Activated CD4-positive, alpha-beta T cell treated with anti-CD3 and anti-CD28 coated beads for 48 hours (primary cell): Measurements from ENCODE around the gene XAGE3.

Source experiments
- DNase-seq: peaks from one replicate; pipeline ENCODE4 v3.0.0-alpha.2; 2020

Gene XAGE3

DNA sequence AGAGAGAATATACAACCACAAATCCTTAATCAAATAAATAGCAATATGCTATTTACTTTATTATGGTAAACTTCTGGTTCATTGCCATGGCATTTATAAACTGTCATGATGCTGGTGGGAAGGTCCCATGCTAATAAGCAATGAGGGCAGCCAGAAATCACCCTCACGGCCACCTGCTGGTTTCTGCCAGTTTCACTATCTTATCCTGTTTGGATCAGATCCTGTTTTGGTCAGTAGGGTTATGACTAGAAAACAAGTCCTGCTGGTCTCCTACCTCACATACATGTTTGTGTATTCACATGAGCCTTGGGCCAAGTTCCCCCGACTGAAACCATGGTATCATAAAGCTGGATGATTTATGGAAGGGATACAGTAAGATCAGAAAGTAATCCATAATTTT is 28.7 kb downstream of the XAGE3 start:
- DNase-seq, result no peak

DNA sequence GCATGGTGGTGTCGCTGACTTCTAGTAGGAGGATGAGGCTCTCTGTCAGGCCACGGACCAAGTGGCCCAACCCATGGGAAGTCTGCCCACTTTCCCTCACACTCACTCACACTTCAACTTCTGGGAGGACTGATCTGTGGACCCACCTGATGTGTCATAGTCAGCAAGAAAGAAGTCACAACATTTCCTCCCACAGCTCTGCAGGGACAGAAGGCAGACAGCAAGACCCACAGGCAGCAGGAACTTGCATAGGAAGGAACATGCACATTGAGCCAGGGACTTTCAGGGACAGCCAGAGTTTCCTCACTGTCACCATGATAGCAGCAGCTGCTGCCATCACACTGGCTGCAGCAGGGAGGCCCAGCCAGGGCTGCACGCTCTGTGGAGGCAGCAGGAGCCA is 37.3 kb downstream of the XAGE3 start:
- no peak for DNase-seq

DNA sequence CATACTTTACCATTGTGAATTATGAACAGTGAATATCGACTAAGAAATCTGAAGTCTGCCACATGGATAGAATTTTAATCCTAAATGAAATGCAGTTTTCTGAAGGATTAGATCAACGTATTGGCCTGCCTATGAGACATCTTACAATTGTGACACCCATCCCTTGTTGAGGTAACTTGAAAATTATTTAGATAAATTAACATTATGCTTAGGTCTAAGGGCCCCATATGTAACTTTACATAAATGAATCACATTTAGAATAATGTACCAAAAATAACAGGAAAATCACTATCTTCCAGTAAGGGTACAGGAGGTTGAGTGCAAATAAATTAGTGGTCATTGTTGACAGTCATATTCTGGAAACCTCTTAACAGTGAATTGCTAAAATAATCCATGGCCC is 43.3 kb downstream of the XAGE3 start:
- DNase-seq, result no peak

DNA sequence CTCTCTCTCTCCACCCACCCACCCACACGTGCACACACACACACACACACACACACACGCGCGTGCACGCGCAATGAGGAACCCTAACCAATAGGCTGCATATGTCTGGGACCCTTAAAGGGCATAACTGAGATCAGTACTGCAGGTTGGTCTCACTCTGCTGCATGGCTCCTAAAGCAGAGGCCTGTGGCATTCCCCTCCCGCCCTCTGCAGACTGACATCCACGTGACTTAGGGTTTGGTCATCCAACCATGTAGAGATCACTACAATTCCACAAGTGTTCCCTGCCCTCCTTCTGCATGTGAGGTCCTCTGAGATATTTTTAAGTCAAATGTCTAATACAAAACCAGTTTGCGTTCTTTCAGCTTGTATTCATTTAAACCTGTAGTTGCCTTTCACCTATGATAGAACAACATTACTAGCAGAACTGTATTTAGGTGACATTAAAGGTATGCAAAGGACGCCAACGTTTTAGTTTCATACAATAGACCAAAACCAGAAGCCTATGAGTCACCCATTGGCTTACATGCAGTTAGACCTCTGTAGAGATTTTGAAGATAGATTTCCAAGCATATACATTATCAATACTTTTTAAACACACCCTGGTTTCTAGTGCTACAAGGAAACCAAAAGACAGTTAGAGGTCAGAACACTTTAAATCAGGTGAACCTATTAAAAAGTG is 46.7 kb downstream of the XAGE3 start:
- no peak for DNase-seq

DNA sequence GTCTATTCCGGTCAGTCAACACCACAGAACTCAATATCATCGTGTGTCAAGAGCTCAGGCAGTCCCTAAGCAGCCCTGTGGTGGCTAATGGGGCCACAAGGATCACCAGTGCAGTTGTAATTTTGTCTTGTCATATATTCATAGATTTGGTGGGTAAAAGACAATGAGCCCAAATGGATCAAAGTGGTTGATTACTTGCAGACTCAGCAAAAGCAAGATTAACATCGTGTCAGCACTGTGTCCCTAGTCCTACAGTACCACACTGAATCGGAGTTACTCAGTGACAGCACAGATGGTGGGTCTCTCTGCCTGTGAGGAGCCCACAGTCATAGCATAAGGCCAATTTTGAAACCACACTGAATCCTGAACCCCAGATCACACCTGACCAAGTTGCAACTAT is 48.1 kb downstream of the XAGE3 start:
- no peak for DNase-seq
